Measurements from ENCODE around the gene RAD51.
A peak's percentile ranks its signal among the peaks of the same experiment; 100 is the strongest.

The RAD51 gene

GRCh38 chr15:40763801-40764628, 69.0 kb downstream of the RAD51 start, which contains the start of gene GCHFR:
Gene GCHFR (plus strand): TSS chr15:40764068. CDS start chr15:40764181, 113 bp downstream.
- DNase-seq: peak; percentile 69

DNA sequence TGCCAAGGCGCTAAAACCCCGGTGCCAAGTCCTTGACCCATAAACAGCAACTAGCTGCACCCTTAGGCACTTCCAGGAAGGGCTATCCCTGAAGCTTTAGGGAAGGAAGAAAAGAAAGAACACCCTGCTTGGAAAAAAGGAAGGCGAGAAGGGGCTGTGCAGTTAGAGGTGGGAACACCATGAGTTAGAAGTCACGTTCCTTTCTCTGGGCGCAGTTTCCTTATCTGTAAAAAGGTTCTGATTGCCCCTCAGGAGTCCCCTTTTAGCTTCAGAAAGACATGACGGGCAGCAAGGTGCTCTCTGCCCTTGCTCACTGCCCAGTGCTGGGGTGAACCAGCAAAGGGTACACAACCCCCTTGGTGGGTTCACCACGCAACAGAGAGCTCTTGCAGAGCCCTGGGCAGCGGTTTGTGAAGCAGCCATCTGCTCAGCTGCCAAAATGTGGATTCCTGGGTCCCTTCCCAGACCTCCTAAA, 69.7 kb downstream of the RAD51 start:
- DNase-seq: no peak

GRCh38 chr15:40766194-40766815, 71.3 kb downstream of the RAD51 start:
- DNase-seq: no peak

DNA sequence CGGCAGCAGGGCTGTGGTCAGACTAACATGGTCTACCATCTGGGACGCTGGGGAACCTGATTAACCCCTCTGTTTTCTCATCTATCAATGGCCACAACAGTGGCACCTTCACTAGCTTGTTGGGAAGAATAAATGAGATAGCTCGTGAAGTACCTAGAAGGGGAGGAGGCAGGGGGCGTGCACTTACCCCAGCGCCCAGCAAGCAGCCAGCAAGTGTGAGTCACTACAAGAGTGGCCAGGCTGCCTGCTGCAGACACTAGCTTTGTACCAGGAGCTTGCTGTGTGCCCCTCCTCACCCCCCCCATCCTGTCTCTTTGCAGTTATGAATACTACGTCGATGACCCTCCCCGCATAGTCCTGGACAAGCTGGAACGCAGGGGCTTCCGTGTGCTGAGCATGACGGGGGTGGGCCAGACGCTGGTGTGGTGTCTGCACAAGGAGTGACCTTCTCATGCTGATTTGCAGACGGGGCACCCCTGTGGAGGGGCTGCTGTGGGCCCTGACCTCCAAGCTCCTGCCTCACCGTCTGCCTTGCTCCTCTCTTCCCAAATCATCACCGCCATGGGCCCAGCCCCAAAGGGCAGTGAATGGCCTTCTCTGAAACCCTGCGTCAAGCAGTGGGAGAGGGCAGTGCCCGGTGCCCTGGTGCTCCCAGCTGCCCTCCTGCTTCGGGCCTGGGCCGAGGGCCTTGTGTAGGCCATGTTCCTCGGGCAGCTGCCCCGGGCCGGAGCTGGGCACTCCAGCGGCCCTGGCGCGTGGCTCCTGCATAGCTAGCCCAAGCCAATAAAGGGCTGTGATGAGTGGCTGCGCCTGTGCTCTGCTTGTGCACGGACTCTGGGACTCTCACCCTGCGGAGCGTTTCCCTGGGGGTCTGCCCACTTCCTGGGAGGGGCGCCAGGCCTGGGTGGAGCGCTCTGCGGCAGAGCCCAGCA, 72.2 kb downstream of the RAD51 start:
- DNase-seq: no peak

GRCh38 chr15:40767838-40768500, 73.0 kb downstream of the RAD51 start:
- DNase-seq: no peak

DNA sequence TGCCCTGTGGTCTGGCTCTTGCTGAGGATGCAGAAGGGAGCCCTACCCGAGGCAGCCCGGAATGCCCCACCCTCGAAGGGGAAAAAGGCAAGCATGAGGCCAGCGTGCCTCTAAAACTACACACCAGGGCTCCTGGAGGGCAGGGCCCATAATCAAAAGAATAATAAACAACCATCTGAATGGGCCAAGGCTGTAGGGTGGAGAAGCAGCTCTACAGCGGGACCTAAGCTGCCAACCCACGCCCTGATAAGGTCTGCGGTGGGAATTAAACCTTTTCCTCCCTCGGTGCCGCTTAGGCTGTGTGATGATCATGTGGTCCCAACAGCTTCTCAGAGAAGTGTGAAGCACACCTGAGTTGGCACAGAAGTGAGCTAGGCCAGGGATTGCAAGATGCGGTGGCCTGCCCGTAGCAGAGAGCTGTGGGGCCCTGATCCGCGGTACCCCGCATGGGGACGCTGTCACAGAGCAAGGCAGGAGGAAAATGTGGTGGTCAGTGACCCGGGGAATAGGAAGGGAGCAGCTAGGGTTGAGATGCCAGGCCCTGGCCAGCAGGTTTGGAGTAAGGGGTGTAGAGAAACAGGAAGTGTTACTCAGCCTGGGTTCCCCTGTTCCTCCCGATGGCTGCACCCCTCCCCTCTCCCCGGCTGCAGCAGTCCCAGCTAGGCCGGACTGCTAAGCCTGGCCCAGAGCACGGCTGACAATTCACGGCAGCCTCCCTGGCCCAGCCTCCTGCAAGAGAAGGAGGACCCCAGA, 73.7 kb downstream of the RAD51 start:
- no peak for DNase-seq

GRCh38 chr15:40769274-40770146, 74.5 kb downstream of the RAD51 start, which contains the start of gene C15orf62:
Gene C15orf62 (plus strand): TSS chr15:40769980. CDS start chr15:40770496, 516 bp downstream.
- DNase-seq: peak; percentile 49

- DNase-seq: no peak
Observed at GRCh38 chr15:40770147-40770721, 75.3 kb downstream of the RAD51 start.

DNA sequence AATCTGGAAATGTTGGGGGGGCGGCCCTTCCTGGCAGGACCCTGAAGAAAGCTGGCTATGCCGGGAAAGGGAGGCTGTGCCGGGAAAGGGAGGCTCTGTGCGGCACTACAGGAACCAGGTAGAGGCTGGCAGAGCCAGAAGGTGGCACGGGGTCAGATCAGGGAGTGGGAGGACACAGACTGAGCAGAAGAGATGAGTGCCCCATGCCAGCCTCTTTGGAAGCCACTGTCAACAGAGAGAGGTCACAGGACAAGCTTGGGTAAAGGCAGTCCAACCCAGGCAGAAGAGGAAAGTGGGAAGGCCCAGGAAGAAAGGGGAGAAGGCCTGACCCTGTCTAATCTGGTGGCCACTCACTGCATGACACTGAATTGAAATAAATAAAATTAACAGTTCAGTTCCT, 76.3 kb downstream of the RAD51 start:
- no peak for DNase-seq

DNA sequence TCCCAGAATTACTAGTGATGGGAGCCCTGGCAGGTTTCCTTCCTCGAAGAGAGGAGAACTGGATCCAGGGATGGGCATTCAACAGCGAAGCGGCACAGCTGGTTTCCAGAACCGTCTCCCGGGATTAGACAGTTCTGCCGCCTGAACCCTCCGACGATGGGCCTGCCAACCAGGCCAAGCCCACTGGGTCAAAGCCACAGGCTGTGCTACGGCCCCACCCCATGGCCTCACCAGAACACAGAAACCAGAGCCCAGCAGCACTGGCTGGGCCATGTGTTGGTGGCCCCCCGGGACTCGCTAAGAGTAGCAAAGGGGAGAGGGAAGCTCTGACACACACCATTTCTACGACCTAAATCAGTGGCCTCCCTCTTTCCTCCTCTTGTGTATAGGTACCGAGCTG, 77.0 kb downstream of the RAD51 start:
- no peak for DNase-seq

DNA sequence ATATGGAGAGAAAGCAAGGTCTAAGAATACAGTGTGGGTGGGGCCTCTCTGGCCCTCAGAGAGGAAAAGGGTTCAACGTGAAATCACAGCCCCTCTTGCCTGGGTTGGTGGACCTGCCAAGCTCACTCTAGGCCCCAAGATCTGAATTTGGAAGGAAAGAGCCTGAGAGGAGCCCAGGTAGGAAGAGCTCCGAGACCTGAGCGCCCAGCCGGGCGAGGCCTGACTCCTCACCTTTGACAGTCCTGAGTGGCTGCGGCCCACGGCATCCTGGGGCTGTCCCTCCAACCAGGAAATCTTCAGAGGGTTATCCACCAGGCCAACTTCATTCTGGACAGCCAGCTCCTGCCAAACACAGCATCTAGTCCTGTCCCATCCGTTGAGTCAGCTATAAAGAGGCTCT, 78.5 kb downstream of the RAD51 start:
- DNase-seq: no peak

GRCh38 chr15:40773902-40774301, 78.9 kb downstream of the RAD51 start:
- no peak for DNase-seq

DNA sequence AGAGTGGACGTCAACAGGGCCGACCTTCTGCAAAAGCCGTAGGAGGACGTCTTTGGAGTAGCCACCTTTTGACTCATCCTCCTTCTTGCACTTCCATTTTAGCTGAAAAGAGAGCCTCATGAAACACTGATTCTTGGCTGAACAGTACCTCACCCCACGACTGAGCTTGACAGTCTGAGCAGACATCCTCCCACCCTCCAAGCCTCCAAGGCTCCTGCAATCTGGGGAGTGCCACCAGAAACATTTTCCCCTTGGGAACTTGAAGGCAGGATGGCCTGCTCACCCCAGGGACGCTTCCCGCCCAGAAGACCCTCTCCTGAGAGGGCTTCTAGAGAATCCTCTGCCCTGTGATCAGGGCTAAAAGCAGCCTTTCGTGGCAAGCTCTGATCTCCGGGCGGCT, 80.0 kb downstream of the RAD51 start:
- no peak for DNase-seq

- no peak for DNase-seq
Observed at GRCh38 chr15:40775740-40776536, 81.0 kb downstream of the RAD51 start.

DNA sequence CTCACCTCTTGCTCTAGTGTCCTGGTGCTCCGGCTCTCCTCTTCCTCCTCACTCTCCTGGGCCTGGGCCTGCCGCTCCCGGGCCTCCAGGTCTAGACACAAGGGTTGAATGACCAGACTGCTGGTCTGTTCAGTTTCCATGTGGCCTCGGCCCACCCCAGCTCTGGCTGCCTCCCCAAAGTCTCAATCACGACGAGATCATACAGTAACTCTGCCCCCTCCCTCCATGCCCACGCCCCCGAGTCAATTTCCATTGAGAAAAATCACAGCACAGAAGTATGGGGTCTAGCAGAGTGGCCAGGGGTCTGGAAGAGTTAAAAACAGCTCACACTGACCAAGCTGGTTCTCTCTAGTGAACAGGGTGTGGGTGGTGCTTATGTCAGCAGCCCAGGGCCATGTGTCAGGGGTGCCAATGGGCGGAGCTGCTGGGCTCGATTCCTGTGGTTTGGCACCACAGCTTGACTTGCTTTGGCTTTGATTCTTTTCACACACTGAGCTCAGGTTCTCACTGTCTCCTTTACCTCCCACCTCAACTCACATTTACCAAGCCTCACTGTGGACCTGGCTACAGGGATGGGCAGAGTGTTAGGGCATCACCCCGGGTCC, 81.7 kb downstream of the RAD51 start:
- DNase-seq: no peak
